ENCODE results near the gene BRMS1. TPM values are rescaled to one million over a fixed set of nuclear protein-coding genes. Genes with fewer than 3 reads are reported as not detected.

BRMS1 gene
- total and polyA plus RNA-seq, 4 donors = 12.0 to 24.0 (median 20.3) TPM

DNA sequence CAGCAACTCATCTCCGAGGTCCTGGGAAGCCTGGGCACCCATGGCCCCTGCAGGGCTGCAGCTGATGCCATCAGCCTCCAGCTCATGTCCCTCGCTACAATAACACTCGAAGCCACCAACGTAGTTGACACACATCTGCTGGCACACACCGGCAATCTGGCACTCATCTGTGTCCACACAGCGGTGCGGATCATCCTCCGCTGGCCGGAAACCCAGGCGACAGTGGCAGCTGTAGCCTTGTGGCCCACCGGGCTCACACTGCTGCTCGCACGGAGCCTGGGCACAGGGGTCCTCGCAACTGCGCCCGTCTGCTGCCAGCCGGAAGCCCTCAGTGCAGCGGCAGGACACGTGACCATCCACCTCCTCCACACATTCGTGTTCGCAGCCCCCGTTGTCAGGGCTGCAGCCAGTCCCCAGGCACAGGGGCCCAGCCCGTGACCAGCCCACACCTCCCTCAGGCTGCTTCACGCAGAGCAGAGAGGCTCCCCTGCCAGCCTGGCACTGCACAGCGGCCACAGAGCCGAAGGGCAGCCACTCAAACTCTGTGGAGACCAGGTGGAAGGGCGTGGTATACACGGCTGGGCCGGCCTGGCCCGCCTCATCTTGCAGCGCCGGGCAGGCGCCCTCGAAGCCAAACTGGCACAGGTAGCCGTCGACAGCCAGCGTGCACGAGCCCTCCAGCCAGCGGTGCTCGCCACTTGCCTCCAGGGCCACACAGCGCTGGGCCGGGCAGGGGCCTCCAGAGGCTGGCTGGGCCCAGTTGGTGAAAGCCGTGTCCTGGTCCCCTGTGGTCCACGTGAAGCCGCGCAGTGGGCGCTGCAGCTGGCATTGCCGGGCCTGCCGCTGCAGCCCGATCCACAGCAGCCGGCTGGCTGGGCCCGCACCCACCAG, 28.7 kb downstream of the BRMS1 start:
- Histone ChIP-seq H3K4me3 (ENCODE audit: low read depth in 1 of 3, low read length in 3 of 3) (no peak overlapping the region), H3K4me1 (ENCODE audit: control insufficient read depth in 4 of 4, insufficient read depth in 4 of 4, low read length in 3 of 4) (peaks cover 7 to 24% (median 13%) of the 10 kb centered on the region in 4 donors), H3K9ac (ENCODE audit: low read depth in 1 of 2, low read length in 2 of 2) (no peak overlapping the region), H3K27ac (ENCODE audit: low read depth in 1 of 2, low read length in 2 of 2) (peak overlapping the region; percentile 5 to 23), H3K9me3 (ENCODE audit: control insufficient read depth in 4 of 4, low read length in 3 of 4) (no peaks in the 10 kb centered on the region), H3K36me3 (ENCODE audit: control insufficient read depth in 4 of 4, insufficient read depth in 3 of 4, low read depth in 1 of 4, low read length in 3 of 4) (no peaks in the 10 kb centered on the region), H3K27me3 (ENCODE audit: control insufficient read depth in 4 of 4, insufficient read depth in 4 of 4, low read length in 3 of 4) (no peaks in the 10 kb centered on the region)
- TF ChIP-seq GABPA (IDR thresholded peaks at IDR 0.05 in 1 of 2, conservative IDR thresholded peaks at IDR 0.05 in 1 of 2) (no peak), ATF3 (IDR thresholded peaks at IDR 0.05) (no peak), JUND (IDR thresholded peaks at IDR 0.05) (no peak), NR2F2 (IDR thresholded peaks at IDR 0.05) (no peak)
- WGBS = 86% methylated on average over 52 of the region's 52 CpGs
- no peak for DNase-seq (ENCODE audit: low spot score)

DNA sequence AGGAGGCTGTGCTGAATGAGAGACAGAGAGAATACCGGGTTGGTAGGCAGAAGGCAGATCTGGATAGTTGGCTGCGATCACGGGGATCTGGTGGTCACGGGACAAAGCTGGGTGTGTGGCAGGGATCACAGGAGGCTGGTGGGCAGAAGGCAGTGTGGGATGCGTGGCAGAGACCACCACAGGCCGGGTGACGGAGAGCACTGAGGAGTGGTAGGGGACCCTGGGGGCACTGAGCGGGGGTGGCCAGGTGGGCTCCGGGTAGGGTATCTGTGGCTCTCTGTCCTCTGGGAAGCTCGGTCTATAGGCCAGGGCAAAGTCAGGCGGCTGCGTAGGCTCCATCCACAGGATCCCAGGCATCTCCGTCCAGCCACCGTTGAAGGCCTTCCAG, 29.4 kb downstream of the BRMS1 start:
- no peak for DNase-seq (ENCODE audit: low spot score)
- no peak overlapping the region for H3K27ac ChIP-seq (ENCODE audit: low read depth in 1 of 2, low read length in 2 of 2)
- H3K4me3 ChIP-seq (ENCODE audit: low read depth in 1 of 3, low read length in 3 of 3) = no peak overlapping the region
- H3K9me3 ChIP-seq (ENCODE audit: control insufficient read depth in 4 of 4, low read length in 3 of 4) = no peaks in the 10 kb centered on the region
- 94% methylated on average over 14 of the region's 14 CpGs for WGBS
- no peaks in the 10 kb centered on the region for H3K36me3 ChIP-seq (ENCODE audit: control insufficient read depth in 4 of 4, insufficient read depth in 3 of 4, low read depth in 1 of 4, low read length in 3 of 4)
- no peaks in the 10 kb centered on the region for H3K27me3 ChIP-seq (ENCODE audit: control insufficient read depth in 4 of 4, insufficient read depth in 4 of 4, low read length in 3 of 4)
- H3K9ac ChIP-seq (ENCODE audit: low read depth in 1 of 2, low read length in 2 of 2) = no peak overlapping the region
- H3K4me1 ChIP-seq (ENCODE audit: control insufficient read depth in 4 of 4, insufficient read depth in 4 of 4, low read length in 3 of 4) = peaks cover 7 to 24% (median 13%) of the 10 kb centered on the region in 4 donors
- TF ChIP-seq TAF1 (conservative IDR thresholded peaks at IDR 0.05) (no peak), MAX (IDR thresholded peaks at IDR 0.05) (no peak), RXRA (IDR thresholded peaks at IDR 0.05) (no peak), EGR1 (IDR thresholded peaks at IDR 0.05; ENCODE audit: low read depth in 2 of 2) (no peak), ATF3 (IDR thresholded peaks at IDR 0.05) (no peak)

- Histone ChIP-seq H3K9ac (ENCODE audit: low read depth in 1 of 2, low read length in 2 of 2) (no peak overlapping the region), H3K9me3 (ENCODE audit: control insufficient read depth in 4 of 4, low read length in 3 of 4) (no peaks in the 10 kb centered on the region), H3K4me1 (ENCODE audit: control insufficient read depth in 4 of 4, insufficient read depth in 4 of 4, low read length in 3 of 4) (peaks cover 7 to 24% (median 13%) of the 10 kb centered on the region in 4 donors), H3K27ac (ENCODE audit: low read depth in 1 of 2, low read length in 2 of 2) (no peak overlapping the region), H3K27me3 (ENCODE audit: control insufficient read depth in 4 of 4, insufficient read depth in 4 of 4, low read length in 3 of 4) (no peaks in the 10 kb centered on the region), H3K36me3 (ENCODE audit: control insufficient read depth in 4 of 4, insufficient read depth in 3 of 4, low read depth in 1 of 4, low read length in 3 of 4) (no peaks in the 10 kb centered on the region), H3K4me3 (ENCODE audit: low read depth in 1 of 3, low read length in 3 of 3) (no peak overlapping the region)
- WGBS = 90% methylated on average over 17 of the region's 17 CpGs
- TF ChIP-seq JUND (IDR thresholded peaks at IDR 0.05) (no peak), TAF1 (conservative IDR thresholded peaks at IDR 0.05) (no peak), HNF4G (IDR thresholded peaks at IDR 0.05) (no peak), MAX (IDR thresholded peaks at IDR 0.05) (no peak), FOXA2 (IDR thresholded peaks at IDR 0.05) (no peak), RXRA (IDR thresholded peaks at IDR 0.05) (no peak), HNF4A (conservative IDR thresholded peaks at IDR 0.05) (no peak), CTCF (IDR thresholded peaks at IDR 0.05; ENCODE audit: low read depth, low read length, missing input control) (no peak), EGR1 (IDR thresholded peaks at IDR 0.05; ENCODE audit: low read depth in 2 of 2) (no peak), FOXA1 (IDR thresholded peaks at IDR 0.05) (no peak)
- no peak for DNase-seq (ENCODE audit: low spot score)
These were observed 30.1 kb downstream of the BRMS1 start for GRCh38 chr11:66314561-66315497.
